GM12875 (cell line): ENCODE data around the gene SH3TC1.

Experiments
- H3K4me3 ChIP-seq: one replicate; pipeline ENCODE4 v1.5.1; 2011; ENCODE audit warnings: low read depth, low read length, control low read depth
- CTCF ChIP-seq: IDR thresholded peaks from 2 replicates; pipeline ENCODE4 v1.5.1; 2011; ENCODE audit warnings: low read depth, mild to moderate bottlenecking, control low read depth, inconsistent platforms, low read length, moderate library complexity, borderline replicate concordance; ENCODE audit not compliant: insufficient read depth

SH3TC1 gene

GRCh38 chr4:8205749-8206611 is 6.9 kb downstream of the SH3TC1 start:
- H3K4me3 ChIP-seq = no peak overlapping the region
- TF ChIP-seq CTCF = no peak

- TF ChIP-seq CTCF = no peak
- H3K4me3 ChIP-seq = no peak overlapping the region
These were observed 8.2 kb downstream of the SH3TC1 start for GRCh38 chr4:8207314-8207713.

- no peak for TF ChIP-seq CTCF
- H3K4me3 ChIP-seq = no peak overlapping the region
These were observed 9.5 kb downstream of the SH3TC1 start for GRCh38 chr4:8208565-8208964.

GRCh38 chr4:8209181-8209874 is 10.2 kb downstream of the SH3TC1 start:
- TF ChIP-seq CTCF = no peak
- no peak overlapping the region for H3K4me3 ChIP-seq

GRCh38 chr4:8210010-8210409 is 10.9 kb downstream of the SH3TC1 start:
- no peak for TF ChIP-seq CTCF
- H3K4me3 ChIP-seq = no peak overlapping the region

- TF ChIP-seq CTCF = no peak
- no peak overlapping the region for H3K4me3 ChIP-seq
These were observed 11.5 kb downstream of the SH3TC1 start for GRCh38 chr4:8210616-8211015.

- no peak for TF ChIP-seq CTCF
These were observed 12.2 kb downstream of the SH3TC1 start for GRCh38 chr4:8211251-8211650.

More at GRCh38 chr4:8211251-8211650, 12.2 kb downstream of the SH3TC1 start:
- H3K4me3 ChIP-seq = no peak overlapping the region
